NOMO-1 (cell line): Measurements from ENCODE around the gene HOXB3.

Source experiments
- DNase-seq, 2 experiments: peaks; one replicate each; lab custom pipeline; 2025; ENCODE audit not compliant: unreplicated experiment in 2 of 2; lab: John Stamatoyannopoulos, UW

HOXB3 gene

GRCh38 chr17:48589831-48590606, at the start of gene HOXB3:
HOXB3 (minus strand) TSS chr17:48590241; CDS start chr17:48552474, 37,767 bp downstream.
- no peak for DNase-seq

- DNase-seq: no peak
Observed at GRCh38 chr17:48639136-48639535, 49.1 kb upstream of the HOXB3 start.

GRCh38 chr17:48637323-48638260, 47.6 kb upstream of the HOXB3 start:
- DNase-seq: no peak

- DNase-seq: peak; percentile 53 to 73
Observed at GRCh38 chr17:48636177-48637018, 46.4 kb upstream of the HOXB3 start.

GRCh38 chr17:48634493-48635208, 44.6 kb upstream of the HOXB3 start:
- DNase-seq: no peak

GRCh38 chr17:48633266-48633677, 43.2 kb upstream of the HOXB3 start:
- DNase-seq: no peak

- DNase-seq: no peak
Observed at GRCh38 chr17:48632579-48633265, 42.7 kb upstream of the HOXB3 start.

GRCh38 chr17:48631693-48632578, 41.9 kb upstream of the HOXB3 start:
- DNase-seq: no peak

- no peak for DNase-seq
Observed at GRCh38 chr17:48630925-48631692, 41.1 kb upstream of the HOXB3 start.

- DNase-seq: no peak
Observed at GRCh38 chr17:48630009-48630924, 40.2 kb upstream of the HOXB3 start.

- DNase-seq: no peak
Observed at GRCh38 chr17:48629411-48629759, 39.3 kb upstream of the HOXB3 start.

GRCh38 chr17:48628649-48629410, 38.8 kb upstream of the HOXB3 start:
- DNase-seq: no peak

GRCh38 chr17:48627623-48628521, 37.8 kb upstream of the HOXB3 start:
- DNase-seq: no peak

- no peak for DNase-seq
Observed at GRCh38 chr17:48627118-48627597, 37.1 kb upstream of the HOXB3 start.
